Chondrocyte (in vitro differentiated cells): Measurements from ENCODE around the gene TMEM183A. TPM values are rescaled to one million over a fixed set of nuclear protein-coding genes. Genes with fewer than 3 reads are reported as not detected.

Experiments used
- DNase-seq: peaks from one replicate; pipeline ENCODE4 v3.0.0; 2021; ENCODE audit warnings: mixed read lengths, low spot score
- H3K27ac Mint-ChIP-seq: one replicate; pipeline ENCODE4 v1.8.0; 2021; ENCODE audit warnings: mild to moderate bottlenecking, moderate library complexity, mixed read lengths; ENCODE audit not compliant: unreplicated experiment
- H3K27me3 Mint-ChIP-seq: 2 replicates; pipeline ENCODE4 v1.8.0; 2021; ENCODE audit warnings: low read depth, mixed read lengths
- H3K36me3 Mint-ChIP-seq: 2 replicates; pipeline ENCODE4 v1.8.0; 2021; ENCODE audit warnings: low read depth, mixed read lengths
- H3K4me1 Mint-ChIP-seq: 2 replicates; pipeline ENCODE4 v1.8.0; 2021; ENCODE audit warnings: low read depth, mild to moderate bottlenecking, mixed read lengths
- H3K4me3 Mint-ChIP-seq: one replicate; pipeline ENCODE4 v1.8.0; 2021; ENCODE audit warnings: mild to moderate bottlenecking, moderate library complexity, mixed read lengths; ENCODE audit not compliant: unreplicated experiment
- H3K9me3 Mint-ChIP-seq: 2 replicates; pipeline ENCODE4 v1.8.0; 2021; ENCODE audit warnings: low read depth, mixed read lengths
- CTCF ChIP-seq: fragments of 200-600 bp; sonication (generic); IDR thresholded peaks from 2 replicates; pipeline ENCODE4 v1.5.0; 2021; ENCODE audit warnings: antibody characterized with exemption, mild to moderate bottlenecking, moderate library complexity
- total RNA-seq: library from RNA; stranded (reverse); gene quantifications from 3 replicates; pipeline ENCODE4 v1.2.1, GENCODE V29; 2021

Gene TMEM183A
- total RNA-seq, 1 donor from 2014 or later, result 51.4 TPM

GRCh38 chr1:203031467-203031866 is 24.3 kb downstream of the TMEM183A start:
- Mint-ChIP-seq H3K4me3 (no peak overlapping the region), H3K27ac (no peak overlapping the region), H3K36me3 (no peaks in the 10 kb centered on the region), H3K27me3 (no peaks in the 10 kb centered on the region), H3K9me3 (no peaks in the 10 kb centered on the region), H3K4me1 (peaks cover 27% of the 10 kb centered on the region)
- TF ChIP-seq CTCF, result peak; percentile 64
- no peak for DNase-seq

DNA sequence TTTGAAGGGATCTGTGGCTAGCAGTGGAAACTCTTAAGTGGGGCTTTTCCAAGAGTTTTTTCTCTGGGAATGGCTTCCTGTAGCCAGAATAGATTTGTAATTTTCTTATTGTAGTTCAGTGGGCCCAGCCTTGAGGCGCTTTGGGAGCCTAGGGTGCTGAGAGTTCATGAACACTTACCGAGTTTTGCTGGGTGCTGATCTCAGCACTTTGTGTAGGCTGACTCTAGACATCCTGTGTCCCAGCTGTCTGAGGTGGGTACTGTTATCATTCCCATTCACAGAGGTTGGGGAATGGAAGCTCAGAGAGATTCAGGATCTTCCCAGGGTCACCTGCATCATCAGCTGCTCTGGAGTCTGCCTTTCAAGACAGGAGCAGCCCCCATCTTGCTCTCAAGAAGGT is 26.1 kb downstream of the TMEM183A start:
- DNase-seq, result no peak
- Mint-ChIP-seq H3K27ac (no peak overlapping the region), H3K27me3 (no peaks in the 10 kb centered on the region), H3K36me3 (no peaks in the 10 kb centered on the region), H3K4me3 (no peak overlapping the region), H3K9me3 (no peaks in the 10 kb centered on the region), H3K4me1 (peaks cover 32% of the 10 kb centered on the region)
- TF ChIP-seq CTCF, result no peak

DNA sequence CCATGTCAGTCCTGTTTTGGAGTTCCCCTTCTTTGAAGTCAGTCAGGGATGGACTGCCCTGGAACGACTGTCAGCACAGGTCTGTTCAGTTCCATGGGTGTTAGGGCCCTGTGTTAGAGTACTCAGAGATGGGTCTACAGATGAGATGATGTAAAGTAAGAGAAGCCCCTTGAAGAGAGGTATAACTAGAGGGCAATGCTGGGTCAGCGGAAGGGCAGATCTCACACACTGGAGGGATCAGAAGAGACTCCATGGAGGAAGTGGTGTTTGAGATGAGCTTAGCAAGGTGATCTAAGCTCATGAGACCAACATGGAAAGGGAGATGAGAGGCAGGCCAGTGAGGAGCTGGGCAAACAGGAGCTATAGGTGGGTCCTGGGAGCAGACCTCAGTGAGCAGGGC is 26.7 kb downstream of the TMEM183A start:
- H3K4me1 Mint-ChIP-seq, result peaks cover 35% of the 10 kb centered on the region
- no peaks in the 10 kb centered on the region for H3K36me3 Mint-ChIP-seq
- TF ChIP-seq CTCF, result no peak
- H3K4me3 Mint-ChIP-seq, result no peak overlapping the region
- no peak overlapping the region for H3K27ac Mint-ChIP-seq
- H3K27me3 Mint-ChIP-seq, result no peaks in the 10 kb centered on the region
- H3K9me3 Mint-ChIP-seq, result no peaks in the 10 kb centered on the region
- no peak for DNase-seq

DNA sequence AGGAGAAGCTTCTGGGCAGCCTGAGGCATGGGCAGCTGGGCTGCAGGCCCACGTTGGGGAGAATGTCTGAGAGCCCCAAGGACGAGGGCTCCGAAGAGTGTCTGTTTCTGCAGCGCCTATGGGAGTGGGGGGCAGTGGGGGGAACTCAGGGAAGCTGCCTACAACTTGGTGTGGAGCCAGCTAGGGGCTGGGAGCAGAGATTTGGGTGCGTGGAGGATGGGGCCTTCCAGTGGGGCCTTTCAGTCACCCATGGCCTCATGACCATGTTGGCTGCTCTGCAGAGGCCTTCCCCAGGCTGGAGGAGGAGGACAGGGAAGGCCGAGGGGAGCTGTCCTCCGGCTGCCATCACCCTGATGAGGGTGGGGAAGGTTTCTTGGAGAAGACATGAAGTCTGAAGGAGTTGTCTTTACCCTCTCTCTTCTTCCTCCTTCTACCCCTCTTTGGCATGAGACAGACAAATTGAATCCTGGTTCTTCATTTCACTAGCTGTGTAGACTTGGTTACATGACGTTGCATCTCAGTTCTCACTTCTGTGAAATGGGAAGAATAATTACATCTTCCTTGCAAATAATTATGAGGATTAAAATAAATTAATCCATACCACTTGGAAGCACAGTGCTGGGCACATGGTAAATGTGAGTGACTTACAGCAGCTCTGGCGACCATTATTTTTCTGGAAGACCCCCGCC is 27.4 kb downstream of the TMEM183A start:
- DNase-seq, result no peak
- TF ChIP-seq CTCF, result no peak
- Mint-ChIP-seq H3K27me3 (no peaks in the 10 kb centered on the region), H3K36me3 (no peaks in the 10 kb centered on the region), H3K27ac (no peak overlapping the region), H3K4me3 (no peak overlapping the region), H3K9me3 (no peaks in the 10 kb centered on the region), H3K4me1 (peaks cover 42% of the 10 kb centered on the region)

DNA sequence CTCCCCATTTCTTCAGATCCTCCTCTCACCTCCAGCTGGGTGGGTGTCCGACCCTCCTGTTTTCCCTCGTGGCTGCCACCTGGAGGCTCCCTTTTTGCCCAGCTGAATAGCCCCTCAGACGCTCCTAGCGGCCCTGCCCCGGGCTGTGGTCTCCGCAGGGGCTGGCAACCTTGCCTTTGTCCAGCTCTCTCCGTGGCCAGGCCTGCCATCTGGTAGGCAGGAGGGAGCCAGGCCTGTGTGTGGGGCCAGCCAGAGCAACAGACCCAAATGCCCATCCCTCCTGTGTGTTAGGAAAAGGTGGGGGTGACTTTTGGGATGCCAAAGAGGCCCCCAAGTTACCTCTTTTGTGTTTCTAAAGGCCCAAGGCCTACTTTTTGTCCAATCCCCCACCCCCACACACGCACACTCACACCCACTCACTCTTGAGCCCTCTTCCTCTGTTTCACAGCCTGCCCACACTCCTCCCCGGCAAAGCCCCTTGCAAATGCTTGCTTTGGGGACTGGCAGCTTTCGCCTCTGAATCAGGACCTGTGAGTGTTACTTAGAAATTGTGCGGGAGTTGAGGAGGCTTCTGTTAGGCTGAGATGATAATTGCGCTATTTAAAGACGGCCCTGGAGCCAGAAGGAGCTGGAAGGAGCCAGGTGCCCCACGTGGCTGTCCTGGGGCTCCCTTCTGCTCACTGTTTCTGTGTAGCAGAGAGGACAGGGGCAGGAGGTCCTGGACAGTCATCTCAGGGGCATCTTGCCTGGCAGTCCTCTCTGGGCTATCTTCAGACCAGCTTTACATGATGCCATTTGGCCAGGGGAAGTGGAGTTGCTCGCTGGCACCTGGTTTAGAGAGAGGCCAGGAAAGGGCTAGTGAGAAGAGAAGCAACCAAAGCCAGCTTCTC is 28.2 kb downstream of the TMEM183A start:
- no peak for DNase-seq

More for the DNA sequence above, 28.2 kb downstream of the TMEM183A start:
- H3K27ac Mint-ChIP-seq, result peak overlapping the region; percentile 36
- no peaks in the 10 kb centered on the region for H3K9me3 Mint-ChIP-seq
- no peaks in the 10 kb centered on the region for H3K36me3 Mint-ChIP-seq
- no peak overlapping the region for H3K4me3 Mint-ChIP-seq
- peaks cover 43% of the 10 kb centered on the region for H3K4me1 Mint-ChIP-seq
- no peaks in the 10 kb centered on the region for H3K27me3 Mint-ChIP-seq
- no peak for TF ChIP-seq CTCF
